ENCODE measurements around the gene IREB2.
A peak's percentile ranks its signal among the peaks of the same experiment; 100 is the strongest.

IREB2 gene

DNA sequence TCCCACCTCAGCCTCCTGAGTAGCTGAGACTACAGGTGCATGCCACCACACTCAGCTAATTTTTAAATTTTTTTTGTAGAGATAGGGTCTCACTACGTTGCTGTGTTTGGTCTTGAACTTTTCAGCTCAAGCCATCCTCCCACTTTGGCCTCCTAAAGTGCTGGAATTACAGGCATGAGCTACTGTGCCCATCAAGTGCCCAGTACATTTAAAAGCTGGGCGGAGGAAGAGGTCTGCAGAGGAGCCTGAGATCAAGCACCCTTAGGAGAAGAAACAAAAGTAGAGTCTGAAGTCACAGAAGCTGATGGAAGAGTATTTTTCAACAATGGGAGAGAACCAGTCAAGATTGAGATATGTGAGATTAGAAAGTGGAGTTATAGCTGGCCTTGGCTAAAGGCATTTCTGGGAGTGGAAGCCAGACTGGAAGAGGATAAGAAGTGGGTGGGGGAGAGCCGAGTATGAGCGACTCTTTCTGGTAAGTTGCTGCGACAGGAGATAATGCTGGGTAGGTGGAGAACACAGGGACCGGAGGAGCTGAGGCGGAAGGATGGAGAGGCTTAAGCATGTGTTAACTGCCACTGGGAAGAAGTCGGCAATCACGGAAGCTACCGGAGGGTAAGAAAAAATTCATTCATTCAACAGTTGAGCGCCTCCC is 782 bp upstream of the IREB2 start:
- no peak for DNase-seq

DNA sequence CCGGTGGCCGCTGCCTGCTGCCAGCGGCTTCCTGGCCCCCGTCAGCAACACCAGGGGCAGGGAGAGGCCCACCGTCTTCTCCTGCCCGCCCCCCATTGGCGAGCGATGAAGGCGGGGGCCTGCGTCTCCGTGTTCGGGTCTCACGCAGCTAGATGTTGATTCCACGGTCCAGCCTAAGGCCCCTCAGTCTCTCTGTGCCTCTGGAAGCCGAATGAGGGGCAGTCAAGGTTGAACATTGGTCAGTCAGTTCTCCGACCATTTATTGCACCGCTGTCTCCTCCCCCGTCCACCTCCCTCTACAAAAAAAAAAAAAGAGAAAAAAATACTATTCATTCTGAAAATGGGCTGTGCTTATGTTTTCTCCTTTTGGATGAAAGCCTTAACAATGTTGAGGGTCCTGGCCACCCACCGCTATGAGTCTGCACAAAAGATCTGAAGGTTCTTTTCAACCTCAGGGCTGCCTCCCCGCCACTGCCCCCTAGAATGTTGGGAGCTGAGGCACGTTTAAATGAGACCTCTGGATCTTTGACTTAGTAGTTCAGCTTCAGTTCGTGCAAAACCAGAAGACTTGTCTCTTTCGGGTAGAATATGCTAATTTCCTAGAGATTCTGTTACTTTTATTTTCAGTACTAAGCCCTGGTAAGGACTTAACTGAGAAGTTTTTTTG is 736 bp downstream of the IREB2 start:
- DNase-seq, result peak; percentile 5

DNA sequence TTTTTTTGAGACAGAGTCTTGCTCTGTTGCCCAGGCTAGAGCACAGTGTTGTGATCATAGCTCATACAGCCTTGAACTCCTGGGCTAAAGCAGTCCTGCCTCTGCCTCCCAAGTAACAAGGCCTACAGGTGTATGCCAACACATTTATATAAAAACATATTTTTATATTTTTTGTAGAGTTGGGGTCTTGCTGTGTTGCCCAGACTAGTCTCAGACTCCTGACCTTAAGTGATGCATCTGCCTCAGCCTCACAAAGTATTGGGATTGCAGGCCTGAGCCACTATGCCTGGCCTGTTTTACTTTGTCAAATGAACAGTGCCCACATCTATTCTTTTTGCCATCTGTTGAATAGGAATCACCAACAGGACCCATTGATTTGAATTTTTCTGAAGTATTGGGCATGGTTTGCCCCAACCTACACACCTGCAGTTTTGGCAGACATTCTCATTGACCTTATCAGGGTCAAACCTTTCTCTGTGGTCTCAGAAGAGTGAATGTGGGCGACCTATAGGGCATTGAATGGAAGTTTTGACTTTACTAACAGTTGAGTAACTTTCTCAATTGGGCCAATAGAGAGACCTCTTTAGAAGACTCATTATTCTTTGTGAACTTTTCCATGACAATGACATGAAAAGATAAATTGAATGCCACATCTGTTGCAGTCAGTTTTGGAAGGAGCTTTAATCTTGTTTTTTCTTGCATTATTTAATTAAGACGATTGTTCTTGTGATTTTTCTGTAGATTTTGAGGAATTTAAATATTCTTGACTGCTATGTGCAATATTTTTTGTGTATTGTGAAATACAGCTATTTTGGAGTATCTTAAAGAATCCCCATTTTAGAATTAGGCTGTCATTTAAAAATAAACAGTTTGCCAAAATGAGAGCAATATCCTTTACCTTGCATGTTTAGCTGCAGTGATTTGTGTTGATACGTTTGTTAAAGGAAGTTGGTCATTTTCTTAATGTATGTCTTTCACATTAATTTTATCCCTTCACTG is 2.7 kb downstream of the IREB2 start:
- DNase-seq, result no peak

DNA sequence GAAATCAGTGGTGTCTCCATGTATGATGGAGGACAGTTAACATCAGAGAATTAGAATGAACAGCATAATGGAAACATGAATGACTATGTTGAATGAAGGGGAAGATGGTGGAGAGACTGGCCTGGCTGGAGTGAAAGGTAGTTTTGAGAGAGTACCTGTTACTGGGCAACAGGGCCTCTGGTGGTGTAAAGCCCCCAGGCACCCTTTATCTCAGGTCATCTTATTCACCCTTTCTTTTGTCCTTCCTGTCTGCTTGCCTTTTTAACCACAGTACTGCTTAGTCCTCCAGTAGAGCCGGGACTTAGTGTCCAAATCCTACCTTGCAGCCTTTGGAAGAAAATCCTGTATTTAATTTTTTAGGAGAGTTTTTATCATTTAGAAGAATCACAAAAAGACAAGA is 6.2 kb downstream of the IREB2 start:
- no peak for DNase-seq

DNA sequence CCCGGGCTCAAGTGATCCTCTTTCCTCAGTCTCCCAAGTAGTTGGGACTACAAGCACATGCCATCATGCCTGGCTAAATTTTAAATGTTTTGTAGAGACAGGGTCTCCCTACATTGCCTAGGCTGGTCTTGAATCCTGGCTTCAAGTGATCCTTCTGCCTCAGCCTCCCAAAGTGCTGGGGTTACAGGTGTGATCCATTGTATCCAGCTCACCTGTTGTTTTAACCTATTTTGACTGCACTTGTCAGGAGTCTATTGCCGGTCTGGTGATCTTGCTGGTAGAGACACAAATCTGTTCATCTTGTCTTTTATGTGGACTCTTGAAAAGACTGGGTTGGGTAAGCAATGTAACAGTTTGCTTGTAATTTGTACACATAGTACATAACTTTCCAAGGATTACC is 7.9 kb downstream of the IREB2 start:
- DNase-seq, result no peak

DNA sequence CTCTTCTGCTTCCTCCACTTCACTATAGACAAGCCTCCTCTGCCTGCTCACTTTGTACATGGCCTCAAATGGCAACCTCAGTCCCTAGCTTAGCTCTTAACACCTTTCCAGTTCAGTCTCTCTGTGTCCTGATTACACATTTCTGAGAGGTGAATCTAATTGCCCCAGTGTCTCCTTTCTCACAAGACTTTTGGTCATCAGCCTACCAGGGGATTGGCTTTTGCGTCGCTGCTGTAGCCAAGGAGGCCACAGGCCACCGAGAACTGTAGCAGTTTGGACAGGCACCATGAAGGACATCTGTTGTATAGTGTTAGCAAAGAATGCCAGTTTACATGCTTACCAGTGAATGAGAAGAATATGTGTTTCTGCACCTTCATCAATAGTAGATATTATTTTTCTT is 8.5 kb downstream of the IREB2 start:
- DNase-seq, result no peak

DNA sequence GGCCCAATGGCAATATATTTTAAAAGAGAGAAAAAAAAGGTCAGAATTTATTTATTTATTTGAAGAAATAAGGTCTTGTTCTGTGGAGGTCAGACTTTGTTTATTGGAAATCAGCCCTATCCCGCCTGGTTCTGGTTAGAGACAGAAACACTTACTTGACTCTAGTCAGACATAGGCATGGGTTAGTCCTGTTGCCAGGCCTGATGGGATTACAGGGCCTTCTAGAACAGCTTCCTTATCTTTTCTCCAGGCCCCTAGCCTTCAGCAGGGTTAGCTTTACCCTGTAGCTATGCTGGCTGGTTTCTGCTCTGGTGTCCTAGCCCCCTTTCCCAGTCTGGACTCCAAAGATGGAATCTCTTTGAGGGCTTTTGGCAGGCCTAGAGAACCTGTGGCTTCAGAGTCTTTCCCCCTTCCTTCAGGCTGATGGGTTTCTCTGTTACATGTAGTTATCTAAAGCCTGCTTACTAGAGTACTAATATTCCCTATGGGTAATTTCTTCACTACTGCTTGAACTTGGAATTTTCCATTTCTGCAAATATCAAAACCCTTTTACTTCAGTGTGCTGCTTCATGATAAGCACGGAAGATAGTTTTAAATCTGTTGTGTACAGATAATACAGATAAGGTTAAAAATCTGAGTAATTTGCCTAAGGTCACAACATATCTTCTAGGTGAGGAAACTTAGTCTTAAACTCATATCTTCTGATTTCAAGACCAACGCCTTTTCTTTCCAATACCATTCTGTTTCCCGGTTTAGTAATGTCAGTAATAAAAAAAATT is 10.6 kb downstream of the IREB2 start:
- DNase-seq, result no peak

DNA sequence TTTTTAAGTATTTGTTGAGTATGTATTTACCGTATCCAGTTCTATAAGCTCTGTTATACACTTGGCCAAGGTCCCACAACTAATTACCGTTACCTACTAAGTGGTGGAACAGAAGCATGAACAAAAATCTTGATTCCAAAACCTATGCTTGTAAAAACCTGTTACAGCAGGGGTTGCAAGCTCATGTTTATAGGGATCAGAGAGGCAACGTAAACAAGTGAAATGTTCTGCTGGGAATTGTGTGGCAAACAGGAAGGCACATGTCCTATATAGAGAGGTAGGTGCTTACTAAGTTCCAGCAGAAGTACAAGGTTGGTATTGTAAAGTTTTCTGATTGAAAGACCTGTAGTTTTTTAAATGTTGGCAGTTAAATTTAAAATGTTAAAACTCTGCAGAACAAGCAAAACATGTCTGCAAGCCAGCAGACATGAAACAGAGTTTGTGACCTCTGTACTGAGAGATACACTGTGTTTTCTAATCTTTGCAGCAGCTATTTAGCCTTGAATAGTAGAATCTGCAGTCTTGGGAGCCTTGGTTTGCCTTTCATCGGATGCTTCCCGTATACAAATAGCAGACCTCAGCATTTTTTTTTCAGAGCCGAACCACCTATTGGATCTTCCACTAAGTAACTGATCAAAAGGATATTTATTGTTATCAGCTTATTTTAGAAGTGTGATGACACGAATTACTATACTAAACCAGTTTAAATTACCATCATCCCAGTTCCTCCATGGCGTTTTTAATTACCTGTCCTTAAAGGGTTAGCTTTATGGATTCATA is 11.4 kb downstream of the IREB2 start:
- DNase-seq, result no peak

DNA sequence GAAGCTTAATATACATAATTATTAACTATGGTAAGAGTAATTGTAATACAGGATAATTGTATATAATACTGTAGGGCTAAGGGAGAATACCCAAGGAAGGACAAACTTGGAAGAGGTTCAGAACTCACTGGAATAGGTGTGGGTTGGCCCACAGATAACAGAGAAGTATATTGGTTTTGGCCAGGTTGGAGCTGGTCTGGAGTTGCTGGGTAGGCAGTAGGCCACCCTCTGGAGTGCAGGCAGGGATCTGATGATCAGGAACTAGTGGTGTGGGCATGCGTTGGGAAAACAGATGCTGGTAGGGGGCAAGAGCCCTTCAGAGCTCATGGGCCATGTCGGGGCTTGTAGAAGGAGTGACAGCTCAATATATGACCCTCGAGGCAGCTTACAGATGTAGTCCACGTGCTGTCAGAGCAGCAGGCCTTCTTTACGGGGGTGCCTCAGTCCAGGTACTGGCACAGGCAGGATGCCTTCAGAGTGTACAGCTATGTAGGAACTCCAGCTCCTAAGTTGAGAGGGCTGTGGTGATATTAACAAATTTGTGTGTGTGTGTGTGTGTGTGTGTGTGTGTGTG is 12.4 kb downstream of the IREB2 start:
- no peak for DNase-seq

DNA sequence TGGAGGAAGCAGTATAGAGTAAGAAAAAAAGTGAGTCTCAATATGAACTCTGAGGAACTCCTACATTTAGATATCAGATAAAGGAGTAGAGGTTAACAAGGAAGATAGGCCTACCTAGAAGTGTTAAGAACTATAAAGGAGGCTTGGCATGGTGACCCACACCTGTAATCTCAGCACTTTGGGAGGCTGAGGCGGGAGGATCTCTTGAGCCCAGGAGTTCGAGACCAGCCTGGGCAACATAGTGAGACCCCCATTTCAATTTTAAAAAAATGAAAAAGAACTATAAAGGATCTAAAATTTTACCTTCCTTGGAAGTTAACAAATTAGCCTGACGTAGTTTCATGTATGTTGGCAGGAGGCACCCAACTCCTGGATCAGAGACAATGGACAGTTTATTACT is 14.5 kb downstream of the IREB2 start:
- DNase-seq, result no peak

DNA sequence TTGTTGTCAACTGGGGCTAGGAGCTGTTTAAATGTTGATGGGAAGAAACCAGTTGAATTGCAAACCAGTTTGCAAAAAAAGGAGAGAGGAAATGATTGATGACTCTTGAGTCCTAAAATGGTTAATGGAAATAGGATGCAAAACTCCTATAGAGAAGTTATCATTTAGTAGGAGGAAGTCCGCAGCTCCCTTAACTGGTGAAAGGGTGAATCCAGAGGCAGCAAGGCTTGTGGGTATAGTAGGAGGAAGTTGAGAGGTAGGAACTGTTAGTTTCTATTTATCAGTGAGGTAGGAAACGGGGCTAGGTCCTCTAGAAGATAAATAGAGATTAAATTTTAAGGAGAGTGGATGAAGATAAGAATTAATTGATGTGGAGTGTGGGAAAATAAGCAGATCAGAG is 15.4 kb downstream of the IREB2 start:
- no peak for DNase-seq

DNA sequence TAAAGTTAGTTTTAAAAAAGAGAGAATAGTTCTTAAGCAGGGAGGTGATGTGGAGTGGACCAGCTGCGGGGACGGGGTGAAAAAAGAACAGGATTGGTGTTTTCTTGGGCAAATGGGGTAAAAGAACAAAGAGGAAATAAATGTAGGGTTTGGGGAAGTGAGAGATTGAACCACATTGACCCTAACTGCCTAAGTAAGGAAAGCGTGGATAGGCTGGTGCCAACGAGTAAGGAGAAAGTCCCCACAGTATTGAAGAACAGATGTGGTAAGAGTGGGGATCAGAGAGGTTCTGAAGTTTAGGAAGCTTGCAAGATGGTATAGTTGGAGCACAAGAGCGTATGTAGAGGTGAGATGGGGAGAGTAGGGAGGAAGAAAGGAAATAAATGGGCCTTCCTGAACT is 17.0 kb downstream of the IREB2 start:
- no peak for DNase-seq

DNA sequence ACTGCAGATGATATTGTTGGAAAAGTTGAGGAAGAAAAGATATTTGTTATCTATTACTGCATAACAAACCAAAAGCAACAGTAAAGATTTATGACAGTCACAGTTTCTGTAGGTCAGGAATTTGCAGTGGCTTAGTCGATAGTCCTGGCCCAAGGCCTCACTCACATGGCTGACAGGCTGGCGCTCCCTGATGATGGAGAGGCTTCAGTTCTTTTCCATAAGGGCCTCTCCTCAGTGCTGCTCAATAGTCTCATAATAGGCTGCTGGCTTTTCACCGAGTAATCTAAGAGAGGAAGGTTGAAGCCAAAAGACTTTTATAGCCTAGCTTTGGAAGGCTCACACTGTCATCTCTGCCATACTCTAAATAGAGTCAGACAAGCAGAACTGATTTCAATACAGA is 17.7 kb downstream of the IREB2 start:
- no peak for DNase-seq

DNA sequence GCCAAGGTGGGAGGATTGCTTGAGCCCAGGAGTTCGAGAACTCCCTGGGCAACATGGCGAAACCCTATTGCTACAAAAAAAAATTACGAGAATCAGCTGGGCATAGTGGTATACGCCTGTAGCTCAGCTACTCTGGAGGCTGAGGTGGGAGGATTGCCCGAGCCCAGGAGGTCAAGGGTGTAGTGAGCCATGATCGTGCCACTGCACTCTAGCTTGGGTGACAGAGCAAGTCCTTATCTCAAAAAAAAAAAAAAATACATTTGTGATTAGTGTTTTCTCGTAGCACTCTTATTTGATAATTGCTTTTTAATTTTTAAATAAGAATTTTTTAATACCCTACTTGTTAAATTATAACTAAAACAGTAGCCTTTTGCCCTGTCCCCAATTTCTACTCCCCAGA is 18.4 kb downstream of the IREB2 start:
- no peak for DNase-seq

DNA sequence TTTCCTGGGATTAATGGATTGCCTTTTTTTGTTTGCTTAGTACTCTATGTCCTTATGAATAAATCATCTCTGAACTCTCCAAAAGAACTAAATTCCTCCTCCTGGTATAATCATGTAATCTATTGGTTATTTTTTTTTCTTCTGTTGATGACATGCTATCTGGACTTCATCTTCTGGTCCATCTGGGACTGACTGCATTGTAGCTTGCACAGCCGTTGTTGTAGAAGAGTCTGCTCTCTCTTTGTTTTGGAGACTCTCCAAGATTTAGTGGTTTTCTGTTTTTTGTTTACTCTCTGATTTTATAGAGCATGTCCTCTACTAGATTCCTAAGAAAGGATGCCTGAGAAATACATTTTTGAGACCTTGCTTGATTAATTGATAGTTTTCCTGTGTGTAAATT is 19.1 kb downstream of the IREB2 start:
- DNase-seq, result no peak

DNA sequence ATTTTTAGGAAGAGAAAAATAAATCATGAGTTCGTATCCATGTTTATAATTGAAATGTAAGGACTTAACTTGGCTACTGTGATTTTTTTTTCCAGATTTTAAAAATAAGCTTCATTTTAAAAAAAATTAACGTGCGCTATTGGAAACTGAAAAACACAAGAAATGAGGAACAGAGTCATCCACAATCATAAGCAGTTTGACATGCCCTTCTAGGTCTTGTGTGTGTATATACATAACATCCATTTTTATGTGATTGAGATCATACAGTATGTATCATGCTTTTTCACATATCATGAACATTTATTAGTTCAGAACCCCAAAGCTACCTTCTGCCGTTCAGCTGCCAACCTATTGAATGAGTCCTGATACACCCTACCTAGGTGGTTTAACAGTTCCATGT is 22.7 kb downstream of the IREB2 start:
- DNase-seq, result no peak

DNA sequence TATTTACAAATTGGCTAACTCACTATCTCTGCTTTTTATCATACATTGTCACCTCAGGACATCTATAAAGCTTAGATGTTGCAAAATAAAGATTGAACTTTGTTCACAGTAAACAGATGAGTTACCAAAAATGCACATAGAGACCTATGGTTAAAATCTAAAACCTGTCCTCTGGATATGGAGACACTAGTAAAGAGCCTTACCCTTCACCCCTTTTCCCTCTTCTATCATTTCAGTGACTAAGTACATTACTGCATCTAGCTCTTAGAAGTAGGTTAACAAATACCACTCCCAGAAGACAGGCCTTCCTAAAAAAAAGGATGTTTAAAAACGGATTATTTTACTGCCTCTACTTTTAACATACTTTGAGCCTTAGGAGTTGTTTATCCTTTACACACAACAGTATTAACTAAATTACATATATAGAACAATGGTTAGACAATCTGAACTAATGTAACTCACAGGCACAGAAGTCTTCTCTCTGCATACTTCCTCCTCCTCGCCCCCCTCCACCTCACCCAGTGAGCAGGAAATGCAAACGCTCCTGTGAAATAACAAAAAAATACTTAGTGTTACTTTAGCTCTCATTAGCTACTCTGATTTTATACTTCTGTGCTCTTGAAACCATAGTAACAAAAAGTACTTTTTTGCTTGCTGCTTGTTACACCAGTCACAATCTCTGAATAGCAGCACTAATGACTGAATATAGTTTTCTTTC is 23.3 kb downstream of the IREB2 start:
- DNase-seq, result peak; percentile 9

DNA sequence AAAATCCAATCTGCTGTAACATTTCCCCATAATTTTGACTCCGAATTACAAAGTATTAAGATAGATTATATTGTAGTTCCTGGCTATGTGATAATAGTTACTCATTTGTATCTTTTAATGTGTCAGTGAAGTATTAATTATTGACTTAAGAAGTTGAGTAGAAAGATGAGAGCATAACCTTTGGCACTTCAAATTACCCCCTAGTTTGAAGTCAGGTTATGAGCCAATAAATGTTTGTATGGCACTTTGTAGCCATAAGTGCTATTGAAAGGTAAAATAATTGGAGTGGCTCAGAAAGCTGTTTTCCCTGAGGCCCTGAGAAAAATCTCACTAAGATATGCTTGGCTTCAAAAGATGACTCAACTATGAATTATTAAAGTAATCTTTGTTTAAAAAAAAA is 31.0 kb downstream of the IREB2 start:
- no peak for DNase-seq

DNA sequence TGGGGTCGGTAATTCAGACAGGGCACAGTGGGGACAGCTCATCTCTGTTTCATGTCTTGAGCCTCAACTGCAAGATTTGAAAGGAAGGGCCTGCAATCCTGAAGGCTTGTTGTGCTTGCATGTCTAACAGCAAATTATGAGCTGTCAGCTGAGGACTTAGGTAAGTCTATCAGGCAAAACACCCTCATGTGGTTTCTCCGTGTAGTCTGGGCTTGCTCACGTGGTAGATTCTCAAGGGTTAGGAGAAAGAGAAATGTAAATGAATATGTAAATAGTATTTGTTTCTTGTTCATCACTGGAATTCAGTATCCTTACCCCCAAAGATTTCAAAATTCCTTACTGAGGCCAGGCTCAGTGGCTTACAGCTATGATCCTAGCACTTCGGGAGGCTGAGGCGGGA is 39.3 kb downstream of the IREB2 start:
- no peak for DNase-seq

DNA sequence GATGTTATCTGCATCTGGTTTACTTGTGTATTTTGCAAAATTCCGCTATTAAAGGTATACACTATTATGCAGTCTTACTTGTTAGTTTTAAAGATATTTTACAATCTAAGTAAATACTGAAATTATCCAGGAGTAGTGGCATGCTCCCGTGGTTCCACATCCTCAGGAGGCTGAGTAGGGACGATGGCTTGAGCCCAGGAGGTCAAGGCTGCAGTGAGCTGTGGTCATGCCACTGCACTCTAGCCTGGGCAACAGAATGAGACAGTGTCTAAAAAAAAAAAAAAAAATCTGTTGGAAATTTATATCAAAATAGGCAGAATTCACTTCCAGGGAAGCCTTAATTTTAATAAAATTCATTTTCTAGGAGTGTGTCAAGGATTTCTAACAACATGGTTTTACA is 41.6 kb downstream of the IREB2 start:
- DNase-seq, result no peak

DNA sequence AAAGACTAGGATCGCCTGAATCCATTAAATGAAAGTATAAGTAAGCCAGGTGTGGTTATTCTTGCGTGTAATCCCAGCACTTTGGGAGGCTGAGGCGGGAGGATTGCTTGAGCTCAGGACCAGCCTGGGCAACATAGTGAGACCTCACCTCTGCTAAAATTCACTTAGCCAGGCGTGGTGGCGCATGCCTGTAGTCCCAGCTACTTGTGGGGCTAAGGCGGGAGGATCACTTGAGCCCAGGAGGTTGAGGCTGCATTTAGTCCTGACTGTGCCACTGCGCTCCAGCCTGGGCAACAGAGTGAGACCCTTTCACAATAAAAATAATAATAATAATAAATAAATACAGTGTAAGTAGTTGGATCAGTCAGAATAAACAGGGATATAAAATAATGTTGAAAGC is 43.9 kb downstream of the IREB2 start:
- no peak for DNase-seq

Measured in activated T-cell treated with anti-CD3 and anti-CD28 coated beads for 4 hours (primary cell).